Activated B cell treated with CpG ODN at 0.5 μM for 24 hours (primary cell): ENCODE results near the gene ANKRD44. TPM values are rescaled to one million over a fixed set of nuclear protein-coding genes. Genes with fewer than 3 reads are reported as not detected.

ENCODE experiments used
- ATAC-seq: fragments of 200-7000 bp; cut with Tn5 transposase; one replicate; pipeline ENCODE4 v1.10.0; 2021; ENCODE audit warnings: low read depth, mild to moderate bottlenecking, moderate library complexity
- CTCF ChIA-PET: fragments of 350-600 bp; sonication (Branson Sonifier 250); formaldehyde crosslinking; loops from one replicate; lab custom pipeline; 2021; ENCODE audit warnings: antibody characterized with exemption; lab: Charles Lee
- POLR2A ChIA-PET: fragments of 350-600 bp; sonication (Branson Sonifier 250); formaldehyde crosslinking; loops from one replicate; lab custom pipeline; 2021; ENCODE audit warnings: antibody characterized with exemption; lab: Charles Lee
- DNase-seq: peaks from one replicate; pipeline ENCODE4 v3.0.0; 2022
- H3K27ac Mint-ChIP-seq: one replicate; pipeline ENCODE4 v1.8.0; 2020; ENCODE audit warnings: mixed read lengths
- H3K27me3 Mint-ChIP-seq: one replicate; pipeline ENCODE4 v1.8.0; 2021; ENCODE audit warnings: mixed read lengths
- H3K36me3 Mint-ChIP-seq: one replicate; pipeline ENCODE4 v1.8.0; 2021; ENCODE audit warnings: low read depth, mixed read lengths
- H3K4me1 Mint-ChIP-seq: one replicate; pipeline ENCODE4 v1.8.0; 2021; ENCODE audit warnings: mixed read lengths
- H3K4me3 Mint-ChIP-seq: one replicate; pipeline ENCODE4 v1.8.0; 2020; ENCODE audit warnings: mild to moderate bottlenecking, mixed read lengths
- H3K9me3 Mint-ChIP-seq: one replicate; pipeline ENCODE4 v1.8.0; 2020; ENCODE audit warnings: mixed read lengths
- CTCF ChIP-seq: fragments of 200-600 bp; IDR thresholded peaks from one replicate; pipeline ENCODE4 v1.8.0; 2022; ENCODE audit warnings: antibody characterized with exemption, mild to moderate bottlenecking
- intact Hi-C: fragments of 100-400 bp; cut with micrococcal nuclease; formaldehyde crosslinking; loops from one replicate; pipeline ENCODE4 v1.15.1; 2024
- total RNA-seq: library from RNA; stranded (reverse); gene quantifications from 2 replicates; pipeline ENCODE4 v1.2.3, GENCODE V29; 2022

The ANKRD44 gene
- total RNA-seq, 1 donor from 2014 or later: 185 TPM

- Mint-ChIP-seq H3K9me3 (peaks cover 2% of the 10 kb centered on the region), H3K4me3 (peak overlapping the region; percentile 28), H3K36me3 (peaks cover 60% of the 10 kb centered on the region), H3K27me3 (no peaks in the 10 kb centered on the region), H3K4me1 (peaks cover 58% of the 10 kb centered on the region), H3K27ac (peak overlapping the region; percentile 18)
- ATAC-seq (no peak), DNase-seq (no peak)
- TF ChIP-seq CTCF: no peak
- ChIA-PET CTCF (interaction anchor here (1.2 to 3.0 kb wide), 4 partner anchors 15 to 40 kb away, joined by 3 to 28 read pairs (median 10); no protein-coding TSS in a partner anchor), POLR2A (interaction anchor here (0.7 to 2.3 kb wide), 5 partner anchors 13 to 372 kb away, joined by 3 to 8 read pairs (median 4); partner anchors contain the start of gene HSPD1)
- intact Hi-C loops: no loop called here
Measured at GRCh38 chr2:197128126-197128525, 182.5 kb downstream of the ANKRD44 start.

GRCh38 chr2:197126630-197127352, 183.8 kb downstream of the ANKRD44 start:
- no peak for TF ChIP-seq CTCF
- ATAC-seq: no peak
- Mint-ChIP-seq H3K36me3 (peaks cover 62% of the 10 kb centered on the region), H3K27ac (no peak overlapping the region), H3K9me3 (peaks cover 2% of the 10 kb centered on the region), H3K4me1 (peaks cover 49% of the 10 kb centered on the region), H3K27me3 (no peaks in the 10 kb centered on the region), H3K4me3 (no peak overlapping the region)
- POLR2A ChIA-PET: interaction anchor here (1.0 to 2.3 kb wide), 6 partner anchors 11 to 373 kb away, joined by 3 to 8 read pairs (median 4); partner anchors contain the start of gene HSPD1
- CTCF ChIA-PET: interaction anchor here (1.3 to 3.0 kb wide), 3 partner anchors 13 to 42 kb away, joined by 5 to 28 read pairs (median 16); no protein-coding TSS in a partner anchor
- intact Hi-C loops: loop anchor here (1.0 kb wide), 1 partner anchor 13 kb away; no protein-coding TSS in a partner anchor
- no peak for DNase-seq

GRCh38 chr2:197124639-197125390, 185.8 kb downstream of the ANKRD44 start:
- Mint-ChIP-seq H3K4me1 (peaks cover 40% of the 10 kb centered on the region), H3K36me3 (peaks cover 79% of the 10 kb centered on the region), H3K27ac (no peak overlapping the region), H3K27me3 (no peaks in the 10 kb centered on the region), H3K9me3 (peaks cover 2% of the 10 kb centered on the region), H3K4me3 (no peak overlapping the region)
- DNase-seq (no peak), ATAC-seq (no peak)
- POLR2A ChIA-PET: no interaction called here
- TF ChIP-seq CTCF: no peak
- CTCF ChIA-PET: no interaction called here
- intact Hi-C loops: no loop called here

GRCh38 chr2:197122821-197123220, 187.8 kb downstream of the ANKRD44 start:
- no peak for DNase-seq
- no peaks in the 10 kb centered on the region for H3K27me3 Mint-ChIP-seq
- peaks cover 22% of the 10 kb centered on the region for H3K4me1 Mint-ChIP-seq
- no peak overlapping the region for H3K27ac Mint-ChIP-seq
- H3K9me3 Mint-ChIP-seq: peaks cover 2% of the 10 kb centered on the region
- no peak overlapping the region for H3K4me3 Mint-ChIP-seq
- intact Hi-C loops: no loop called here
- TF ChIP-seq CTCF: no peak
- peaks cover 86% of the 10 kb centered on the region for H3K36me3 Mint-ChIP-seq
- POLR2A ChIA-PET: interaction anchor here (0.6 to 1.5 kb wide), 5 partner anchors 8 to 33 kb away, joined by 3 to 6 read pairs (median 3); no protein-coding TSS in a partner anchor
- no peak for ATAC-seq
- CTCF ChIA-PET: interaction anchor here (1.7 to 1.9 kb wide), 2 partner anchors 10 to 46 kb away, joined by 7 to 9 read pairs; no protein-coding TSS in a partner anchor
